OCI-LY7 (cell line): ENCODE data around the gene ARHGEF18. TPM values are rescaled to one million over a fixed set of nuclear protein-coding genes. Genes with fewer than 3 reads are reported as not detected.

Experiments
- BruUV-seq: library from RNA; stranded (reverse); fragments of 400-500 nt; replicated peaks from 2 replicates; lab custom pipeline; 2021; lab: Mats Ljungman, UMichigan
- CTCF ChIA-PET: fragments of 300-600 bp; sonication (Branson Sonifier 250); formaldehyde crosslinking; loops from one replicate; lab custom pipeline; 2022; ENCODE audit warnings: antibody characterized with exemption; ENCODE audit not compliant: unreplicated experiment; lab: Charles Lee
- POLR2A ChIA-PET: fragments of 300-600 bp; sonication (Branson Sonifier 250); formaldehyde crosslinking; loops from one replicate; lab custom pipeline; 2022; ENCODE audit warnings: antibody characterized with exemption; lab: Charles Lee
- DNase-seq: peaks from one replicate; pipeline ENCODE4 v3.0.0-alpha.2; 2015; ENCODE audit warnings: low spot score
- H2AFZ ChIP-seq: fragments of 200-600 bp; sonication (generic), shearing (Covaris generic); 2 replicates; pipeline ENCODE4 v1.6.1; 2014; ENCODE audit warnings: mild to moderate bottlenecking, antibody characterized with exemption, low read length, moderate library complexity
- H3K27ac ChIP-seq: fragments of 200-600 bp; sonication (generic); 2 replicates; pipeline ENCODE4 v1.5.1; 2014; ENCODE audit warnings: mixed run types, low read depth, mild to moderate bottlenecking, moderate library complexity, low read length, inconsistent platforms; ENCODE audit not compliant: poor library complexity, severe bottlenecking
- H3K36me3 ChIP-seq: fragments of 200-600 bp; sonication (generic); 2 replicates; pipeline ENCODE4 v1.6.1; 2014; ENCODE audit warnings: mild to moderate bottlenecking, antibody characterized with exemption, low read length, moderate library complexity, mixed read lengths; ENCODE audit not compliant: insufficient read depth
- H3K4me1 ChIP-seq: fragments of 200-600 bp; sonication (generic); 2 replicates; pipeline ENCODE4 v1.5.1; 2014; ENCODE audit warnings: mild to moderate bottlenecking, low read length; ENCODE audit not compliant: insufficient read depth, poor library complexity, severe bottlenecking
- H3K4me2 ChIP-seq: fragments of 200-600 bp; sonication (generic); 2 replicates; pipeline ENCODE4 v1.6.1; 2014; ENCODE audit warnings: mild to moderate bottlenecking, low read length
- H3K4me3 ChIP-seq: fragments of 200-600 bp; sonication (generic); 2 replicates; pipeline ENCODE4 v1.5.1; 2014; ENCODE audit warnings: mild to moderate bottlenecking, low read depth, low read length; ENCODE audit not compliant: poor library complexity, severe bottlenecking
- H3K79me2 ChIP-seq: fragments of 200-600 bp; sonication (generic); 2 replicates; pipeline ENCODE4 v1.6.1; 2016; ENCODE audit warnings: low read depth, mild to moderate bottlenecking, low read length, moderate library complexity, mixed read lengths; ENCODE audit not compliant: insufficient read depth
- H3K9me2 ChIP-seq: fragments of 200-600 bp; sonication (generic); 2 replicates; pipeline ENCODE4 v1.6.1; 2016; ENCODE audit warnings: mild to moderate bottlenecking, low read length, mixed read lengths; ENCODE audit not compliant: insufficient read depth
- H3K9me3 ChIP-seq: fragments of 200-600 bp; sonication (generic); 2 replicates; pipeline ENCODE4 v1.6.1; 2014; ENCODE audit warnings: mild to moderate bottlenecking, mixed run types, low read length, mixed read lengths
- H4K20me1 ChIP-seq: fragments of 200-600 bp; sonication (generic); 2 replicates; pipeline ENCODE4 v1.6.1; 2014; ENCODE audit warnings: mild to moderate bottlenecking, antibody characterized with exemption, low read length, moderate library complexity, mixed read lengths; ENCODE audit not compliant: insufficient read depth
- CTCF ChIP-seq: fragments of 200-600 bp; sonication (generic); conservative IDR thresholded peaks from 2 replicates; pipeline ENCODE4 v1.5.1; 2014; ENCODE audit warnings: mild to moderate bottlenecking, antibody characterized with exemption, low read length, moderate library complexity, mixed read lengths
- EZH2phosphoT487 ChIP-seq: fragments of 200-600 bp; sonication (generic); IDR thresholded peaks from 2 replicates; pipeline ENCODE4 v1.6.1; 2018; ENCODE audit warnings: low read depth, borderline replicate concordance, mild to moderate bottlenecking, mixed run types, antibody characterized with exemption, low read length, moderate library complexity, mixed read lengths
- intact Hi-C: fragments of 100-400 bp; cut with micrococcal nuclease; formaldehyde crosslinking; loops from one replicate; pipeline ENCODE4 v1.10.0; 2022; ENCODE audit not compliant: unreplicated experiment
- total RNA-seq, 2 experiments: library from RNA; depleted of rRNA in 1 of 2; stranded (reverse); fragments of >200 nt in 1 of 2; shearing (Covaris generic) in 1 of 2; gene quantifications; 2 replicates each; pipeline ENCODE4 v1.2.3, GENCODE V29; 2014 to 2022

ARHGEF18 gene
- total RNA-seq, 2 experiments from 2014 or later, result 48.1 to 55.2 TPM

GRCh38 chr19:7381073-7381390 is 32.3 kb downstream of the ARHGEF18 start:
- Histone ChIP-seq H3K4me3 (no peak overlapping the region), H3K36me3 (peaks cover 89% of the 10 kb centered on the region), H3K9me3 (no peaks in the 10 kb centered on the region), H2AFZ (no peak overlapping the region), H3K79me2 (no peaks in the 10 kb centered on the region), H3K9me2 (no peaks in the 10 kb centered on the region), H4K20me1 (no peaks in the 10 kb centered on the region), H3K4me1 (peaks cover 19% of the 10 kb centered on the region), H3K27ac (no peak overlapping the region), H3K4me2 (no peak overlapping the region)
- TF ChIP-seq EZH2phosphoT487, result no peak
- ChIA-PET CTCF (no interaction called here), POLR2A (no interaction called here)
- intact Hi-C loops, result no loop called here
- BruUV-seq, result no TSS peak
- DNase-seq, result no peak

GRCh38 chr19:7382694-7383093 is 34.0 kb downstream of the ARHGEF18 start:
- Histone ChIP-seq H3K9me3 (no peaks in the 10 kb centered on the region), H4K20me1 (no peaks in the 10 kb centered on the region), H3K4me3 (no peak overlapping the region), H3K79me2 (no peaks in the 10 kb centered on the region), H3K36me3 (peaks cover 89% of the 10 kb centered on the region), H3K4me2 (no peak overlapping the region), H3K4me1 (peaks cover 13% of the 10 kb centered on the region), H3K9me2 (no peaks in the 10 kb centered on the region), H2AFZ (no peak overlapping the region), H3K27ac (no peak overlapping the region)
- CTCF ChIA-PET, result no interaction called here
- POLR2A ChIA-PET, result no interaction called here
- intact Hi-C loops, result no loop called here
- TF ChIP-seq EZH2phosphoT487, result no peak
- TF ChIP-seq CTCF, result no peak
- no TSS peak for BruUV-seq
- DNase-seq, result no peak

GRCh38 chr19:7383284-7383683 is 34.5 kb downstream of the ARHGEF18 start:
- ChIA-PET CTCF (no interaction called here), POLR2A (interaction anchor here (0.6 kb wide), 1 partner anchor 32 kb away, joined by 4 read pairs; no protein-coding TSS in a partner anchor)
- H3K9me2 ChIP-seq, result no peaks in the 10 kb centered on the region
- TF ChIP-seq EZH2phosphoT487, result no peak
- no TSS peak for BruUV-seq
- DNase-seq, result no peak
- H3K4me1 ChIP-seq, result peaks cover 13% of the 10 kb centered on the region
- no peak overlapping the region for H3K4me3 ChIP-seq
- no peak overlapping the region for H3K27ac ChIP-seq
- no peak overlapping the region for H3K4me2 ChIP-seq
- no peak overlapping the region for H2AFZ ChIP-seq
- H4K20me1 ChIP-seq, result no peaks in the 10 kb centered on the region
- intact Hi-C loops, result no loop called here
- H3K36me3 ChIP-seq, result peaks cover 89% of the 10 kb centered on the region
- no peaks in the 10 kb centered on the region for H3K79me2 ChIP-seq
- H3K9me3 ChIP-seq, result no peaks in the 10 kb centered on the region

- no peaks in the 10 kb centered on the region for H3K79me2 ChIP-seq
- H3K9me3 ChIP-seq, result no peaks in the 10 kb centered on the region
- no peak overlapping the region for H2AFZ ChIP-seq
- intact Hi-C loops, result no loop called here
- BruUV-seq, result no TSS peak
- H3K4me2 ChIP-seq, result no peak overlapping the region
- no peak overlapping the region for H3K4me3 ChIP-seq
- no peaks in the 10 kb centered on the region for H3K9me2 ChIP-seq
- CTCF ChIA-PET, result no interaction called here
- TF ChIP-seq EZH2phosphoT487 (no peak), CTCF (no peak)
- DNase-seq, result no peak
- POLR2A ChIA-PET, result interaction anchor here (0.7 kb wide), 1 partner anchor 1286 kb away, joined by 3 read pairs; no protein-coding TSS in a partner anchor
- no peak overlapping the region for H3K27ac ChIP-seq
- H3K36me3 ChIP-seq, result peaks cover 87% of the 10 kb centered on the region
- peaks cover under 1% of the 10 kb centered on the region for H3K4me1 ChIP-seq
- H4K20me1 ChIP-seq, result no peaks in the 10 kb centered on the region
Observed at GRCh38 chr19:7385062-7385461, 36.3 kb downstream of the ARHGEF18 start.
